Stimulated activated CD4-positive, alpha-beta T cell treated with anti-CD3 and anti-CD28 coated beads, Interleukin-1b, Interleukin-23, amount 100 ng/mL, for 4 hours (primary cell): ENCODE measurements around the gene MRPL14.

Experiments used
- DNase-seq, 2 donors: peaks; one replicate each; pipeline ENCODE4 v3.0.0-alpha.2; 2020; ENCODE audit warnings: low read depth in 2 of 2

The MRPL14 gene

GRCh38 chr6:44066394-44067172, 60.7 kb downstream of the MRPL14 start:
- DNase-seq: no peak

GRCh38 chr6:44065443-44066140, 61.7 kb downstream of the MRPL14 start:
- no peak for DNase-seq

- DNase-seq: no peak
These were observed 62.3 kb downstream of the MRPL14 start for GRCh38 chr6:44064948-44065272.

- DNase-seq: no peak
These were observed 62.9 kb downstream of the MRPL14 start for GRCh38 chr6:44064089-44064947.

GRCh38 chr6:44063561-44064059, 63.6 kb downstream of the MRPL14 start:
- no peak for DNase-seq
